ENCODE data around the gene IDH3G. TPM values are rescaled to one million over a fixed set of nuclear protein-coding genes. Genes with fewer than 3 reads are reported as not detected.

IDH3G gene
- total RNA-seq, 6 experiments from 2014 or later, result 60.2 to 67.1 (median 62.8) TPM

DNA sequence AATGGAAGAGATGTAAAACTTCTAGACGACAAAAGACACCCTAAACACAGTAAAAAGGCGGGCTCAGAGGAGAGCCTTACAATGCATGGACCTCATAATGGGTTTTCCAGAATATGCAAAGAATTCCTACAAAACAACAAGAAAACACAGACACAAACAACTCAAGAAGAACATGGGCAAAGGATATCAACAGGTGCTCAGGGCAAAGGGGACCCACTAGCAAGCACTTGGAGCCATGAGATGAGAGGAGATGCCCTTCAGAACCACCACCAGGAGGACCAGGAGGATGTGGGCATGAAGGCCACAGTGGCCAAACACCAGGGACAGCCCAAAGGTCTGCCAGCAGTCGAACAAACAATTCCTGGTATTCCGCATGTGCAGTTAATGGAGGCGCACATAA lies 19.0 kb upstream of the IDH3G start:
- peaks cover 20% of the 10 kb centered on the region for H3K27me3 Mint-ChIP-seq (ENCODE audit: insufficient read depth)
- no peak overlapping the region for H3K4me3 Mint-ChIP-seq
- no peak overlapping the region for H3K27ac Mint-ChIP-seq
- no peaks in the 10 kb centered on the region for H3K9me3 Mint-ChIP-seq
- no peaks in the 10 kb centered on the region for H3K4me1 Mint-ChIP-seq (ENCODE audit: low read depth)
- no peak for DNase-seq
- TF ChIP-seq, protein P1, sequence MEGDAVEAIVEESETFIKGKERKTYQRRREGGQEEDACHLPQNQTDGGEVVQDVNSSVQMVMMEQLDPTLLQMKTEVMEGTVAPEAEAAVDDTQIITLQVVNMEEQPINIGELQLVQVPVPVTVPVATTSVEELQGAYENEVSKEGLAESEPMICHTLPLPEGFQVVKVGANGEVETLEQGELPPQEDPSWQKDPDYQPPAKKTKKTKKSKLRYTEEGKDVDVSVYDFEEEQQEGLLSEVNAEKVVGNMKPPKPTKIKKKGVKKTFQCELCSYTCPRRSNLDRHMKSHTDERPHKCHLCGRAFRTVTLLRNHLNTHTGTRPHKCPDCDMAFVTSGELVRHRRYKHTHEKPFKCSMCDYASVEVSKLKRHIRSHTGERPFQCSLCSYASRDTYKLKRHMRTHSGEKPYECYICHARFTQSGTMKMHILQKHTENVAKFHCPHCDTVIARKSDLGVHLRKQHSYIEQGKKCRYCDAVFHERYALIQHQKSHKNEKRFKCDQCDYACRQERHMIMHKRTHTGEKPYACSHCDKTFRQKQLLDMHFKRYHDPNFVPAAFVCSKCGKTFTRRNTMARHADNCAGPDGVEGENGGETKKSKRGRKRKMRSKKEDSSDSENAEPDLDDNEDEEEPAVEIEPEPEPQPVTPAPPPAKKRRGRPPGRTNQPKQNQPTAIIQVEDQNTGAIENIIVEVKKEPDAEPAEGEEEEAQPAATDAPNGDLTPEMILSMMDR (IDR thresholded peaks at IDR 0.05), result no peak
- no peaks in the 10 kb centered on the region for H3K36me3 Mint-ChIP-seq (ENCODE audit: low read depth)

GRCh38 chrX:153812220-153812619 lies 18.0 kb upstream of the IDH3G start:
- no peak for DNase-seq
- H3K9me3 Mint-ChIP-seq, result no peaks in the 10 kb centered on the region
- no peak overlapping the region for H3K4me3 Mint-ChIP-seq
- no peaks in the 10 kb centered on the region for H3K36me3 Mint-ChIP-seq (ENCODE audit: low read depth)
- no peak overlapping the region for H3K27ac Mint-ChIP-seq
- TF ChIP-seq, protein P1 (IDR thresholded peaks at IDR 0.05), result no peak
- H3K27me3 Mint-ChIP-seq (ENCODE audit: insufficient read depth), result peaks cover 18% of the 10 kb centered on the region
- no peaks in the 10 kb centered on the region for H3K4me1 Mint-ChIP-seq (ENCODE audit: low read depth)

DNA sequence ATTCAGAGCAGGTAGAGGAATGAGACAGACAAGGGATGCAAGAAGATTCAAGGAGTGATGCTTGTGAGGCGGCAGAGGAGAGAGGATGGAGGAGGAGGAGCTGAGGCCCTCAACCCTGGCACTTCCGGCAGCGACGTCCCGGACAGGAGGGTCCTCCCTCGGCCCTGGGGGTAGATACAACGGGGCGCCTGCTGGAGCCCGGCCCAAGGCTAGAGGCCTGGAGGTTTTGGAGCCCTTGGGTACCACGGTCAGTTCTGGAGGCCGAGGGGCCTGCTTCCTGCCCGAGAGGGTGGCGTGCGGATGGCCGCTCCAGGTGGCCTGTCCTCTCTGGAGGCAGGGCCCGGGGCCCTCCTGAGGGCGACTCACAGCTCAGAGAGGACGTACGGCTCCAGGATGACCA lies 13.8 kb upstream of the IDH3G start:
- no peaks in the 10 kb centered on the region for H3K4me1 Mint-ChIP-seq (ENCODE audit: low read depth)
- H3K27ac Mint-ChIP-seq, result no peak overlapping the region

GRCh38 chrX:153806999-153807575 lies 12.9 kb upstream of the IDH3G start:
- Mint-ChIP-seq H3K4me1 (ENCODE audit: low read depth) (no peaks in the 10 kb centered on the region), H3K9me3 (no peaks in the 10 kb centered on the region), H3K4me3 (no peak overlapping the region), H3K27me3 (ENCODE audit: insufficient read depth) (peaks cover 7% of the 10 kb centered on the region), H3K27ac (no peak overlapping the region), H3K36me3 (ENCODE audit: low read depth) (no peaks in the 10 kb centered on the region)
- TF ChIP-seq, protein P1 (IDR thresholded peaks at IDR 0.05), result no peak
- DNase-seq, result no peak

More for the DNA sequence above, 13.8 kb upstream of the IDH3G start:
- TF ChIP-seq, protein P1 (IDR thresholded peaks at IDR 0.05), result no peak
- H3K4me3 Mint-ChIP-seq, result no peak overlapping the region
- peaks cover 13% of the 10 kb centered on the region for H3K27me3 Mint-ChIP-seq (ENCODE audit: insufficient read depth)
- H3K36me3 Mint-ChIP-seq (ENCODE audit: low read depth), result no peaks in the 10 kb centered on the region
- DNase-seq, result no peak
- H3K9me3 Mint-ChIP-seq, result no peaks in the 10 kb centered on the region

DNA sequence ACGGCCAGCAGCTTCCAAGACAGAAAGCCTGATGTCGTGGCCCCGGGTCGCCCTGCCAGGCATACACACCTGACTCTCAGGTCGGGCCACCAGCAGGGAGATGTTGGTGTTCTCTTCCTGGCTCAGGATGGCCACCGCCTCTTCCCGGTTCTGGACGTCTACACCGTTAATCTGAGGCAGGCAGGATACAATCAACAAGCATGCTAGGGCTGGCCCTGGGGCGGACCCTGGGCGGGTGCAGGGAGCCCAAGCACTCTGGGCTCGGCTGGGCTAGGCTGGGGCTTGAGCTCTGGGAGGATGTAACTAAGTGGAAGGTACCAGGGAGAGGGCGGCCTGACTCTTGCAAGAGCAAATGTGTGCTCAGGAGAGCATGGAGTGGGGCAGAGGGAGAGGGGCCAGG lies 11.3 kb upstream of the IDH3G start:
- DNase-seq, result no peak
- Mint-ChIP-seq H3K27ac (no peak overlapping the region), H3K36me3 (ENCODE audit: low read depth) (no peaks in the 10 kb centered on the region), H3K9me3 (no peaks in the 10 kb centered on the region), H3K4me3 (no peak overlapping the region), H3K4me1 (ENCODE audit: low read depth) (no peaks in the 10 kb centered on the region), H3K27me3 (ENCODE audit: insufficient read depth) (peaks cover 5% of the 10 kb centered on the region)
- TF ChIP-seq, protein P1 (IDR thresholded peaks at IDR 0.05), result no peak

- DNase-seq, result no peak
- no peaks in the 10 kb centered on the region for H3K36me3 Mint-ChIP-seq (ENCODE audit: low read depth)
- no peaks in the 10 kb centered on the region for H3K9me3 Mint-ChIP-seq
- H3K4me3 Mint-ChIP-seq, result no peak overlapping the region
- H3K27me3 Mint-ChIP-seq (ENCODE audit: insufficient read depth), result peaks cover 2% of the 10 kb centered on the region
- no peaks in the 10 kb centered on the region for H3K4me1 Mint-ChIP-seq (ENCODE audit: low read depth)
- no peak overlapping the region for H3K27ac Mint-ChIP-seq
- TF ChIP-seq, protein P1 (IDR thresholded peaks at IDR 0.05), result no peak
Measured at GRCh38 chrX:153804621-153805020, 10.4 kb upstream of the IDH3G start.
